B cell (primary cell): Measurements from ENCODE around the gene SH2D4B. TPM values are rescaled to one million over a fixed set of nuclear protein-coding genes. Genes with fewer than 3 reads are reported as not detected.

Experiments used
- ATAC-seq: fragments of 200-7000 bp; cut with Tn5 transposase; one replicate; pipeline ENCODE4 v1.10.0; 2021; ENCODE audit warnings: low read depth, mild to moderate bottlenecking, moderate number of reproducible peaks, moderate library complexity
- CTCF ChIA-PET: fragments of 350-600 bp; sonication (Branson Sonifier 250); formaldehyde crosslinking; loops from one replicate; lab custom pipeline; 2021; ENCODE audit warnings: antibody characterized with exemption, inconsistent platforms; lab: Charles Lee
- POLR2A ChIA-PET: fragments of 350-600 bp; sonication (Branson Sonifier 250); formaldehyde crosslinking; loops from one replicate; lab custom pipeline; 2021; ENCODE audit warnings: antibody characterized with exemption; lab: Charles Lee
- DNase-seq: peaks from one replicate; pipeline ENCODE4 v3.0.0; 2013
- H2AFZ ChIP-seq: 2 replicates; pipeline ENCODE4 v1.6.1; 2012; ENCODE audit warnings: mild to moderate bottlenecking, low read depth, low read length; ENCODE audit not compliant: insufficient read depth, poor library complexity, severe bottlenecking
- H3K27ac ChIP-seq, 2 donors: 1 replicate in 1 of 2; 2 replicates in 1 of 2; pipeline ENCODE4 v1.5.1; 2012 to 2013; ENCODE audit warnings: low read length in 2 of 2, mild to moderate bottlenecking in 2 of 2, moderate library complexity in 1 of 2
- H3K27me3 ChIP-seq, 4 experiments: fragments of 200-600 bp in 1 of 4; sonication (generic) in 1 of 4; replicated peaks in 1 of 4; 1 replicate in 2 of 4; 2 replicates in 2 of 4; pipeline versions ENCODE4 v1.6.1 to v1.7.0; 2013 to 2016; ENCODE audit warnings: low read length in 3 of 4, mild to moderate bottlenecking in 2 of 4, mixed read lengths in 1 of 4, moderate library complexity in 1 of 4; ENCODE audit not compliant: insufficient read depth in 4 of 4, control insufficient read depth in 3 of 4; ENCODE audit errors: control extremely low read depth in 1 of 4
- H3K36me3 ChIP-seq, 2 experiments: replicated peaks in 1 of 2; 1 replicate in 1 of 2; 2 replicates in 1 of 2; pipeline versions ENCODE4 v1.6.1 to v1.7.1; 2013; ENCODE audit warnings: low read length in 1 of 2; ENCODE audit not compliant: insufficient read depth in 2 of 2, control insufficient read depth in 1 of 2; ENCODE audit errors: control extremely low read depth in 1 of 2, extremely low read depth in 1 of 2
- H3K4me1 ChIP-seq, 2 donors: fragments of 200-600 bp in 1 of 2; sonication (generic) in 1 of 2; 1 replicate in 1 of 2; 2 replicates in 1 of 2; pipeline versions ENCODE4 v1.5.1 to v1.6.1; 2013 to 2017; ENCODE audit warnings: low read length in 2 of 2; ENCODE audit not compliant: control insufficient read depth in 2 of 2, insufficient read depth in 2 of 2
- H3K4me2 ChIP-seq: replicated peaks from 2 replicates; pipeline ENCODE3; 2012; ENCODE audit warnings: mild to moderate bottlenecking, low read depth, low read length; ENCODE audit not compliant: poor library complexity, severe bottlenecking
- H3K4me3 ChIP-seq, 5 experiments: fragments of 200-600 bp in 1 of 5; sonication (generic) in 1 of 5; 1 replicate in 3 of 5; 2 replicates in 2 of 5; pipeline versions ENCODE4 v1.5.1 to v1.7.0; 2011 to 2016; ENCODE audit warnings: low read length in 4 of 5, mild to moderate bottlenecking in 4 of 5, low read depth in 2 of 5, control low read depth in 1 of 5, moderate library complexity in 1 of 5; ENCODE audit not compliant: insufficient read depth in 1 of 5; ENCODE audit errors: control extremely low read depth in 1 of 5, extremely low read depth in 1 of 5
- H3K79me2 ChIP-seq: fragments of 200-600 bp; sonication (generic); one replicate; pipeline ENCODE4 v1.6.0; 2016; ENCODE audit warnings: low read length; ENCODE audit not compliant: control insufficient read depth, insufficient read depth
- H3K9ac ChIP-seq: fragments of 200-600 bp; sonication (generic); 2 replicates; pipeline ENCODE4 v1.6.1; 2017; ENCODE audit warnings: mild to moderate bottlenecking, low read length, moderate library complexity
- H3K9me3 ChIP-seq, 3 donors: one replicate each; pipeline versions ENCODE4 v1.6.1 to v1.7.1; 2013; ENCODE audit warnings: low read length in 2 of 3; ENCODE audit not compliant: control insufficient read depth in 2 of 3, insufficient read depth in 1 of 3; ENCODE audit errors: control extremely low read depth in 1 of 3
- H4K20me1 ChIP-seq: 2 replicates; pipeline ENCODE4 v1.6.0; 2012; ENCODE audit warnings: mild to moderate bottlenecking, low read length; ENCODE audit not compliant: insufficient read depth, control insufficient read depth, poor library complexity, severe bottlenecking
- H3K27ac Mint-ChIP-seq: one replicate; pipeline ENCODE4 v1.8.0; 2021; ENCODE audit warnings: mixed read lengths
- H3K27me3 Mint-ChIP-seq: one replicate; pipeline ENCODE4 v1.8.0; 2021; ENCODE audit warnings: mixed read lengths
- H3K4me1 Mint-ChIP-seq: one replicate; pipeline ENCODE4 v1.8.0; 2021; ENCODE audit warnings: mixed read lengths
- H3K4me3 Mint-ChIP-seq: one replicate; pipeline ENCODE4 v1.8.0; 2021; ENCODE audit warnings: mixed read lengths
- H3K9me3 Mint-ChIP-seq: one replicate; pipeline ENCODE4 v1.8.0; 2022; ENCODE audit warnings: mixed read lengths; ENCODE audit not compliant: insufficient read depth
- CTCF ChIP-seq: fragments of 200-600 bp; IDR thresholded peaks from one replicate; pipeline ENCODE4 v1.8.0; 2022; ENCODE audit warnings: antibody characterized with exemption, mild to moderate bottlenecking
- EZH2 ChIP-seq: IDR thresholded peaks from 2 replicates; pipeline ENCODE4 v1.6.1; 2012; ENCODE audit warnings: borderline replicate concordance, low read depth, mild to moderate bottlenecking, moderate library complexity, low read length; ENCODE audit not compliant: insufficient read depth, poor library complexity, severe bottlenecking
- WGBS: methylation state at CpG from one replicate; pipeline ENCODE4 v1.1.5; 2013; ENCODE audit warnings: missing lambda C conversion rate; ENCODE audit not compliant: insufficient coverage; 5-methylcytosine and 5-hydroxymethylcytosine counted together
- intact Hi-C: fragments of 100-400 bp; cut with micrococcal nuclease; formaldehyde crosslinking; loops from one replicate; pipeline ENCODE4 v1.10.0; 2022
- polyA plus RNA-seq: library from polyadenylated mRNA; depleted of rRNA; stranded (reverse); fragments of >200 nt; gene quantifications from 2 replicates; pipeline ENCODE4 v1.2.3, GENCODE V29; 2012
- total RNA-seq, 2 donors: library from RNA; stranded (reverse); fragments of 120-200 nt in 1 of 2; gene quantifications; 1 replicate in 1 of 2; 2 replicates in 1 of 2; pipeline versions ENCODE4 v1.2.3 to v1.2.4, GENCODE V29; 2013 to 2022

The SH2D4B gene
- total and polyA plus RNA-seq, 2 donors (not counting 1 experiment from before 2014, with no cell fraction given) = 0.09 to 0.22 TPM

- Histone ChIP-seq H3K27me3 (peaks cover 0 to 7% (median 0%) of the 10 kb centered on the region in 4 experiments), H3K9ac (no peak overlapping the region), H3K79me2 (no peaks in the 10 kb centered on the region), H3K9me3 (no peaks in the 10 kb centered on the region), H2AFZ (no peak overlapping the region), H3K4me1 (no peaks in the 10 kb centered on the region), H3K4me2 (no peak overlapping the region), H3K36me3 (no peaks in the 10 kb centered on the region), H4K20me1 (no peaks in the 10 kb centered on the region), H3K27ac (no peak overlapping the region), H3K4me3 (no peak overlapping the region)
- no peaks in the 10 kb centered on the region for H3K9me3 Mint-ChIP-seq
- no peak overlapping the region for H3K27ac Mint-ChIP-seq
- ChIA-PET CTCF (interaction anchor here (2.0 to 4.8 kb wide), 2 partner anchors 10 to 28 kb away, joined by 8 to 35 read pairs; no protein-coding TSS in a partner anchor), POLR2A (no interaction called here)
- intact Hi-C loops = no loop called here
- no CpG with 5 or more reads among the region's 3 CpGs for WGBS
- H3K4me3 Mint-ChIP-seq = no peak overlapping the region
- peaks cover 17% of the 10 kb centered on the region for H3K27me3 Mint-ChIP-seq
- ATAC-seq (no peak), DNase-seq (no peak)
- TF ChIP-seq CTCF = no peak
- TF ChIP-seq EZH2 = no peak
- no peaks in the 10 kb centered on the region for H3K4me1 Mint-ChIP-seq
Measured at GRCh38 chr10:80672613-80673012, 134.9 kb downstream of the SH2D4B start.

- no peak for ATAC-seq
- no CpG with 5 or more reads among the region's 1 CpG for WGBS
- Histone ChIP-seq H3K27ac (no peak overlapping the region), H3K27me3 (peaks cover 0 to 4% (median 0%) of the 10 kb centered on the region in 4 experiments), H3K4me1 (no peaks in the 10 kb centered on the region), H3K4me2 (no peak overlapping the region), H4K20me1 (no peaks in the 10 kb centered on the region), H3K9ac (no peak overlapping the region), H3K79me2 (no peaks in the 10 kb centered on the region), H3K9me3 (no peaks in the 10 kb centered on the region), H3K36me3 (no peaks in the 10 kb centered on the region), H2AFZ (no peak overlapping the region), H3K4me3 (no peak overlapping the region)
- ChIA-PET CTCF (interaction anchor here (4.8 kb wide), 1 partner anchor 12 kb away, joined by 35 read pairs; no protein-coding TSS in a partner anchor), POLR2A (no interaction called here)
- DNase-seq = no peak
- H3K4me1 Mint-ChIP-seq = no peaks in the 10 kb centered on the region
- peaks cover 21% of the 10 kb centered on the region for H3K27me3 Mint-ChIP-seq
- H3K4me3 Mint-ChIP-seq = no peak overlapping the region
- intact Hi-C loops = no loop called here
- no peaks in the 10 kb centered on the region for H3K9me3 Mint-ChIP-seq
- no peak for TF ChIP-seq EZH2
- no peak for TF ChIP-seq CTCF
- no peak overlapping the region for H3K27ac Mint-ChIP-seq
Measured at GRCh38 chr10:80674809-80675208, 137.1 kb downstream of the SH2D4B start.
